NOMO-1 treated with dmso at 0.1 percent for 144 hours (cell line): ENCODE data around the gene PCYT1B.

Source experiments
- DNase-seq: peaks from one replicate; lab custom pipeline; 2025; ENCODE audit not compliant: unreplicated experiment; lab: John Stamatoyannopoulos, UW

Gene PCYT1B

DNA sequence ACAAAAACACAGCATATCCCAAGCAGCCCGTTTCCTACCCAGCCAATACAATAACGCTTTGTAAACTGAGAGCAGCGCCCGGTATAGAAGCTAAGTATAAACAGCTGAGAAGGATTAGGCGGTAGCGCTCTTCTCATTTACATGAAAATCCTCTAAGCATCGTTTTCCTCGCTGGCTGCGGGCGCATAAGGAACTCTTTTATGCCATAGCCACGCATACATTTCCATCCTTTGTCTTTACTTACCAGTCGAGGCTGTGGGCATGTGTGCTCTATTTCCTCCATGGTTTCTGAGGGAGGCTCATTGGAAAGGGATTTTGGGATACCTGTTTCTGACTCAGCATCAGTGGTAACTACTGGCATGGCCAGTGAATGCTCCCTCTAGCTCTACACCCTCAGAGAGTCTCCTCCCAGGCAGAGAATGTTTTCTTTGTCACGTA lies 383 bp downstream of the PCYT1B start:
- no peak for DNase-seq

DNA sequence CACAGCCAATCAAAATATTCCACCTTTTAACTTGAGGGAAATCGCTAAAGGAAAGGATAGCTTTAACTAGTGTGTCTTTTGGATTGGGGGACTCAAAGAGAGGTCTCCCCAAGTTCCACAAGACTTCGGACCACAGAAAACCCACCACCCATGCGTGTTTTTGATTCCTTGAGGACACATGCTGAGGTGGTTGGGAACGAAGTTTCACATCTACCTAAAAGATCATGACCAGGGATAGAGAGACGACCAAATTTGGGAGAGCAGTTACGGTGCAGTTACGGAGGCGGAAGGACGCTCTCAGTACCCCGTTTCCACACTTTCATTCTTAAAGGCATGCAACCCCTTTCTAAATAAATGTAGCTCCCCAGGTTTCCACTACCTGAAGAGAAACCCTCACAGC lies 1.1 kb downstream of the PCYT1B start:
- no peak for DNase-seq

DNA sequence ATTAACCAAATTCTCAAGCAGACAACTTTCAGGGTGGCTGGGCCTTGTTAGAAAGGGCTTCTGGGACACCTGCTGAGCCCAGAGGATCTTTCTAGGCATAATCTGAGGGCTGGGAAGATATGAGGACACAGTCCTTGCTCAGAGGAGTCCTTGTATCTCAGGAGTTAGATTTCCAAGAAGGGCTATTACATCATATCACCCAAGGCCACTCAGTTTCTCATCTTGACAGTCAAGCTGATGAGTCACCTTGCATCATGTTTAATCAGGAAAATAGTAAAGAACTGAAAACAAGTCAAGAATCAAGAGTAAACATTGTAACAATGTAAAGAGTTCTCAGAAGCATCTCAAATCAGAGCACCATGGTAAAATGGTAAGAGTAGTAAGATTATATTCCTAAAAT lies 4.0 kb downstream of the PCYT1B start:
- DNase-seq: no peak

DNA sequence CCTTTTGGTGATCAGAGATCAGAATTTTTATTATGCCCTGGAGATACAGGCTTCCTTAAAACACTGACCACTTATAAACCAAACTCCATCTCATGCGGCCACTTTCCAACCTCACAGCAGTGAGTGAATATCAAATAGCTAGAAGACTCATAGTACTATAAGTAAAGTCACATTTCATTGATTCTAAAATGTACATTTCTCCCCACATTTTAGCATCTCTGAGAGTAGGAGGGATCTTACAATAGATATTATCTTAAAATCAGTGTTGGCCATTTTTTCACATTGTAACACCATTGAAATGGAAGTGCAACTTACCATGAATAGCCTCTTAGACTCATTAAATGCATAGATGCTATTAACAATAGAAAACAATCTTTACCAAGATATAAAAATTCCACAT lies 17.4 kb downstream of the PCYT1B start:
- DNase-seq: no peak

DNA sequence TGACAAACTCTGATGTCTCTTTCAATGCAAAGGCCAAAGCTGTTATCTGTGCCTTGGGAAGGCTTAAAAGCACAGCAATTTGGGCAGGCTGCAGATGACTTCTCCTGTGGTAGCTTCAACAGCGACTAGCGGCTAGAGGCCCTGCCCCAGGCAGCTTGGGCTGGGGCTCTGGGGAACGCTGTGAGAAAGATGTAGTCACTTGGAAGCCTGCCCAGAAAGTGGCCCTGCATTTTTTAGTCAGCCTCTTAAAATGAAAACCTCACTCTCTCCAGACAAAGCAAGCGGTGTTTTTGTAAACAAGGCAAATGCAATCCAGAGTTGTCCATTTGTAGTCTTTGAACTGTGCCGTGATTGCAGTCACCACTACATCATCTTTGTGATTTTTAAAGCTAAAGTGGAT lies 27.5 kb downstream of the PCYT1B start:
- DNase-seq: no peak

DNA sequence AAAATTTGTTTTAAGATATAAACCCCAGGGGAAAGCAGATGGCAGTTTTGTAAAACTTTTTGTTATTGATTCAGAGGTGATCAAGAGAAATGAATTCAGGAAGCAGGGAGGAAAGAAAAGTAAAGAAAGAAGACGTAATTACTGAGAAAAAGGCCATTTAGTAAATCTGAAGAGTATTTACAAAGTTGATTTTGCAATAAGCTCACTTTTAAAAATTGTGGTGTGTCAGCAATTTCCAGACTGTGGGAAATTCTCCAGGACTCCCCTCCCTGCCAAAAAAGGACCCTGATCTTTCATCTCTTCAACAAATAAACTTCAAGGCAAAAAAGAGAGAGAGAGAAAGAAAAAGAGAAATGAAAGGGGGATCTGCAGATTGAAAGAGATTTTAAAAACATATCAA lies 36.6 kb downstream of the PCYT1B start:
- DNase-seq: no peak

DNA sequence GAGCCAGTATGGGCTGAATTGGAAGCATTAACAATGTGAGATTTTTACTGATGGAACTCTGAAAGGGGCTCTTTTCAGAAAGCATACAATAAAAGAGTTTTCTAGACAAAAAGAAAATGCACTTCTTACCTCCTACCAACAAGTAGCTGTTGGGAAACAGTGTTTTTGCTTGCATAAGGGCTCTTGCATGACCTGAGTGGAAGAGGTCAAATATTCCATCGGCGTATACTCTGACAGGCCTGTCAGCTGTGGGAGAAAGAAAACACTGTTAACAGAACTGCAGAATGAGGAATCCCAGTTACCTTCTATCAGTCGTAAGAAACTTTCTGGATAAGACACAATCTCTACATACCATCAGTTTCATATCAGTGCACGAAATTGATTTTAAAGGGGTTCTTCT lies 39.5 kb downstream of the PCYT1B start:
- no peak for DNase-seq

DNA sequence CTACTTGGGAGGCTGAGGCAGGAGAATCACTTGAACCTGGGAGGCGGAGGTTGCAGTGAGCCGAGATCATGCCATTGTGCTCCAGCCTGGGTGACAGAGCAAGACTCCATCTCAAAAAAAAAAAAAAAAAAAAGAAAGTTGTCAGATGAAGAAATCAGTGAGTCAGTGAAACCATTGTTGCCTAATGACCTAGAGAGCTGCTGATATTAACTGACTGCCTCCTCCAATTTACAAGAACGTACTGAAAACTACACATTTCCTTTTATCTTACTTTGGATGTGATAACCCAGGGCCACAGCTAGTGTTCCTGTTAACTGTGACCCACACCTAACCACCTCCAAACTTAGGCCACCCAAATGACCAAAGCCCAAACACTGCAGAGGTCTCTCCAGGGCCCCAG lies 41.2 kb downstream of the PCYT1B start:
- peak; percentile 31 for DNase-seq

DNA sequence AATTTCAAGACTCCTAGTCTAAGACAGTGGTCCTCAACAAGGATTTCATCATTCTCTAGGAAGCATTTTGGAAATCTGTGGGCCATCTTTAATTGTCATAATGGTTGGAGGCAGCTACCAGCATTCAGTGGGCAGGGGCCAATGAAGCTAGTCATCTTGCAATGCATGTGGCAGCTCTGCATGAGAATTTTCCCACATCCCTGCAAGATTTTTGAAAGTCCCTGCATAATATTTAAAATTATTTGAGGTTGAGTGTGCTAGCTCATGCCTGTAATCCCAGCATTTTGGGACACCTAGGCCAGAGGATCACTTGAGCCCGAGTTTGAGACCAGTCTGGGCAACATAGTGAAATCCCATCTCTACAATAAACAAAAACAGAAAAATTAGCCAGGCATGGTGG lies 44.0 kb downstream of the PCYT1B start:
- DNase-seq: no peak

DNA sequence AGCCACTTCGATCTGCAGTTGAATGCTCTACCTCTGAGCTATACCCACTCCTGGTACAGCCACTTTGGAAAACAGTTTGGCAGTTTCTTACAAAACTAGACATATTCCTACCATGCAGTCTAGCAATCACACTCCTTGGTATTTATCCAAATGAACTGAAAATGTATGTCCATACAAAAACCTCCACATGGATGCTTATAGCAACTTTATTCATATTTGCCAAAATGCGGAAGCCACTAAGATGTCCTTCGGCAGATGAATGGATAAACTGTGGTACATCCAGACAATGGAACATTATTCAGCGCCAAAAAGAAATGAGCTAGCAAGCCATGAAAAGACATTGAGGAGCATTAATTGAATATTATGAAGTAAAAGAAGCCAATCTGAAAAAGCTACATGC lies 45.3 kb downstream of the PCYT1B start:
- no peak for DNase-seq

DNA sequence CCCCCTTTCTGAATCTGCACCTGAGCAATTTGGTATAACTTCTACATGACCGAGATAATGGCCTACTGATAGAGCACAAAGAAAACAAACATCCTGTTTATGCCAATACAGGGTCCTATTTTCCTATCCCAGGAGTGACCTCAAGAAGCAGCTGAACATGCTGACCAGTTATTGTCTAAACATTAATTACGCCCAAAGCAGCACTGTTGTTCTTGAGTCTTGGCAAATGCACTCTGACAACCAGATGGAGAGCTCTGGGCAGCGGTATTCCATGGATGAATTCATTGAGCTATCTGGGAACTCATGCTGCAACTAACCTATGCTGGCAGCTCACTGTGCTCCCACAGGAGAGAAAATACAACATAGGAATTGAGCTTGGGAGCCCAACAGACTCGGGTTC lies 52.6 kb downstream of the PCYT1B start:
- no peak for DNase-seq

DNA sequence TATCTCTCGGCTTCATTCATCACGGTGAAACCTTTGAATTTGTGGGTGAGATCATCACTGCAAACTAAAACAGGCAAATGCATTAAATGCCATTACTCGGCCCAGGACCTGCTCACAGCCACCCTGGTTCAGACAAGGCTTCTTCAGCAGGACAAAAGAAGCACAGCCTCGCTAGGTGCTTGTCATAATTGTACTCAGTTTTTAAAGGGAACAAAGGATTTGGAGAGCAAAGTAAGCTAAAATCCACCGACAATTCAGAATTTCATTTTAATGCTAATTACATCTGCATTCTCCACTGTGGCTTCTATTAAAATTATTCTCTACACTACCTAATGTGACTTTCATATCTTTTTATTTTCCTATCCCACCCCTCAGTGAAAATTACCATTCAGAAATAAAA lies 57.0 kb downstream of the PCYT1B start:
- no peak for DNase-seq

DNA sequence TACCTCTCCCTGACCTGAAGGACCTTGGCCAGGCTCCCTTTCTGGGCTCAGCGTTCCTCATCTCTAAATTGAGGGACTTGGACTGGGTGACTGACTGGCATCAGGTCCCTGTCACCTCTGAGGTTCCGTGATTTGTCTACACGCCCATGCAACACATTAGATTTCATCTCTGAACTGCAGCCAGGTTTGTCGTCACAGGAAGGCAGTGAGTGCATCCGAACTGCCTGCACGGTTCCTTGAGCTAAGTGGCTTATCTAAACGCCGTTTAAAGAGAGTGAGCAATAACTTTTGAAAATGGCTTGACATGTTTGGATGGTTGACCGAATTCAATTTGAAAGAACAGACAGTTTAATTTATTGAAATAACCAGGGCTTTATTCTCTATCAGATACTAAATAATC lies 70.1 kb downstream of the PCYT1B start:
- DNase-seq: no peak

DNA sequence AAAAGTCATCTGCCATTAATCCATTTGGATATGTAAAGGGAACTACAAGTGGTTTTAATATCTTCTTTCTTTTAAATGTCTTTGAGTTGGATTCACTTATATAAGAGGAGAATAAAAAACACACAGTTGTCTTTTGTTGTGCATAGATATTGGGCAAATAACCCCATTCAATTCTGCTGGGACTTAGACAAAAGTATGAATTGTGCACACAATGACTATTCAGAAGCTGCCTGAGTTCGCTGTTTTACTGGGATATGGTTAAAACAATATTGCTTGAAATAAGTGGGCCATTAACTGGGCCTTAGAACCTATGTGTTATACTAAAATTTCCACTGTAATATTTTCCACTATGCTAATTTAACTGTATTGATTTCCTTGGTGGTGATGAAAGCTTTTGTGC lies 71.7 kb downstream of the PCYT1B start:
- no peak for DNase-seq

DNA sequence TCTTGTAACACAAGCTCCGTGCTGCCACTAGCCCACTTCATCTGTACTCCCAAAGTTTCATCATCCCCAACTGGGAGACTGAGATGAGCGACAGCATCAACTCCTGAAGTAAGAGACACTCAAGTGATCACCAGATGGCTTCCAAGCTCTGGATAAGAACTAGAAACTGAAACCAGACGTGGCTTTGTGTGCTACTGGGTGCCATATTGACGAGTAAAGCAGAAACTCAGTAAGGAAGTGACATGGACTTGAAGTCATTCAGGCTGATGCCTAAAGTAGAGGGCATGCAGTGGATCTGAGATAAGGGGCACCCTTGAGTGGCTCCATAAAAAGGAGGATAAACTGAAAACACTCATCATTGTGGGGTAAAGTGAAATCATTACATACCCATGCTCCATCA lies 72.4 kb downstream of the PCYT1B start:
- DNase-seq: no peak

DNA sequence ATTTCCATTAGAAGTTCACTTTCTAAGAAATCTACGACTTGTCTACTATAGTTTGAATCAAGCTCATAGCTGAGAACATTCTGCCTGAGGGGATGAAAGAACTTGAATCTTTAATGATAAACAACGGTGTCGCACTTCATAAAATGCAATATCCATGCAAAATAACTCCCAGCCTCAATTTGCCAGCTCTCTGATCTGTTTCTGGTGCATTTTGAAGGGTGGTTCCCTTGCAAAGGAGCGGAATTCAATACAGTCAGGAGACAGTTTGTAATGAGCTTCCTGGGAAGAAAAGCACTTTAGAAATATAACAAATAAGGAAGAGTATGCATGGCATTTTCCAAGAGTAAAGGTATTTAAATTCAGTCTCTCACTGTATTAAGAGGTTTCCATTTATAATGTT lies 80.0 kb downstream of the PCYT1B start:
- DNase-seq: no peak

DNA sequence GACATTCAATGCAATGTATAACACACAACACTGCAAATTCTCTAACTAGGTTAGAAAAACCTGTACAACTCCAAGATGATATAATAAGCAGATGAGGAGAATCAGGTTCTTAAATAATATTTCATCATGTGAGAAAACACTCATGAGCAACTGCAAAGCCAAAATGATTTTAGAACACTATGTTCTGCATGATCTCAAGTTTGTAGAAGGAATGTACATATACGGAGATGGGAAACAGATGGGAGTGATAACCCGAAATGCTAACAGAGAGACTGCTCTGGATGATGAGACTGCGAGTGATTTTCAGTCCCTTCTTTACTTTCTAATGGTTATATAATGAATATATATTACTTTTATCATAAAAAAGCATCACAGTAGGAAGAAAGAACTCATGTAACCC lies 80.9 kb downstream of the PCYT1B start:
- no peak for DNase-seq

DNA sequence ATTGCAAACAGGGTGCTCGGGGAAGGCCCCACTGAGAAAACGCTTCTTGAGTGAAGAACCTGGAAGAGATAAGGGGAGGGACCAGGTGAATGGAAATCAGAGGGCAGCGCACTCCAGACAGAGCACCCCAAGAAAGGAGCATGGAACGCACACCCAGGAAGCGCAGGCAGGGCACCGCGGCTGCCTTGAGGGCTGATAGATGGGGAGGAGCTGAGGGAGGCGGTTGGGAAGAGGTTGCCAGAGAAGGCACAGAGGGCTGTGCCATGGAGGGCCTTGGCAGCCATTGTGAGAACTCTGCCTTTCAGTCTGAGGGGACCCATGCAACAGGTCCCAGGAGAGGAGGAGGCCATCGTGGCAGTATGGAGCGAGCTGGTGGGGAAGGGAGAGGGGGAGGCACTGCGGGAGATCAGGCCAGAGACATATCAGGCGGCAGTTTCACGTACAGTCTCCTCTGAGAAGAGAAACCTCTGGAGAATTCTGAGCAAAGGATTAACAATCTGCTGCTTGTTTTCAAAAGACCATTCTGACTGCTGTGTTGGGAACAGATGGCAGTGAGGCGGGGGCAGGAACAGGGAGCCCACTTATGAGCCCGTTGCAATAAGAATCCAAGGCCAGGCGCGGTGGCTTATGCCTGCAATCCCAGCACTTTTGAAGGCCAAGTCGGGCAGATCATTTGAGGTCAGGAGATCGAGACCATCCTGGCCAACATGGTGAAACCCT lies 83.7 kb downstream of the PCYT1B start:
- no peak for DNase-seq

DNA sequence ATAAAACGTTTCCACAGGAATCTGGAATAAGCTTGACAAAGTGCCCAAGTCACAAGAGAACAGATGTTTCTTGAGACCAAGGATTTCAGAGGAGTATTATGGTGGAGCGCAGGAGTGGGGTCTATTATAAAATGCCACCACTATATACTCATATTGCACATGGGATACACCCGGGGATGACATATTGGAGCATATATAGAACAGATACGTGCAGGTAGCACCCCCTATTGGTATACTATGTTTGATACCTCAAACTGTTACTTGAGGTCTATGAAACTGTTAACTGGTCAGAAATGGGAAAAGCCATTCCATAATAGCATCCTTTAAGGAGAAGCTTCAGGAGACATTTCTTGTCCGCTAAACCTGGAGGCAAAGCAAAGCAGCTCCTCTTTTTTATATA lies 86.0 kb downstream of the PCYT1B start:
- no peak for DNase-seq

DNA sequence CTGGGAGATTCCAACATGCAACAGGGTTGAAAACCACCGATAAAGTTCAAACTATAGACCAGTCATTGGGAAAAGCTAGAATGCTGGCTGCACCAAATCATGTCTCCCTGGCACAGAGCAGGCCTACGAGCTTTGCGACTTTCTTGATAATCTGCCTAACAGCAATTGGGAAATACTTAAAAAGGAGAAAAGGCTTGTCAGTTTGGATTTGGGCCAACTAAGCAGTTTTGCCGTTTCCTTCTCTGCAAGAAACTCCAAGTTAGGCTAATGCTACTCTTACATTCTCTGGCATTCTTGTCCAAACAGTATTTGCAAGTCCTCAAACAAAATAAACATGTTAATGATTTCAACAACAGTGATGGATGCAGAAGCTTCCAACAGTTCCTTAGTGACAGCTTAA lies 94.1 kb downstream of the PCYT1B start:
- no peak for DNase-seq

DNA sequence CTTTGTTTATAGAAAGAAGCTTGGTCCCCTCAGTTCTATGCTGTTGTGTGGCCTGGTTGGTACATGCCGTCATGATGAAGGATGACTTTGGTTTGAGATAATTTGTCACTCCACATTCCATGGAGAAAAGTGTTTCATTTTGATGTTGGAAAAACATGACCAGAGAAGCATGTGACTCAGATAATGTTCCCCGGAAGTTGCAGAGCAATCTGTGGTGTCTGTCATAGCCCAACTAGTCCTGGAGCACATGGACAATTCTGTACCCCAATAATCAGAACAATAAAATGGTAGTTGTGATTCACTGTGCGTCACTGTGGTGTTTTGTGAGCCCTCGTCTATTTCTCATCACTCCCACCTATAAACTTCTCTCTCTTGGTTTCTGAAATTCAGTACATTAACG lies 97.0 kb downstream of the PCYT1B start:
- no peak for DNase-seq

DNA sequence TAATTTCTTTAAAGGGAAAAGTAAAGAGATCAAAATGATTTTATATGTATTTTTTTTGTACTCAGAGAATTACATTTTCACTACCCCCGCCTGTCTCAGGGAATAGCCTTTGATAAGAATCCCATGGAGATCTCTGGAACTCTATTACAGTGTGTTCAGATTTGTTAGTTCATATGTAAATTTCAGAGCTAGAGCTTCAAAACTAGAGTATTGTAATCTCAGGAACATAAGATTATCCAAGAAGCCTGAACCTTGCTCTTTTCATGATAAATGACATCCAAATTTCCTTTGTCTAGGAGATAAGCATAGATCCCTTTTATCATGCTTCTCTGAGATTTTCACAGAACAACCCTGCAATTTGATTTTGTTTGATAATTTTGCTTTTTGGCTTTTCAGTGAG lies 99.2 kb downstream of the PCYT1B start:
- DNase-seq: no peak

DNA sequence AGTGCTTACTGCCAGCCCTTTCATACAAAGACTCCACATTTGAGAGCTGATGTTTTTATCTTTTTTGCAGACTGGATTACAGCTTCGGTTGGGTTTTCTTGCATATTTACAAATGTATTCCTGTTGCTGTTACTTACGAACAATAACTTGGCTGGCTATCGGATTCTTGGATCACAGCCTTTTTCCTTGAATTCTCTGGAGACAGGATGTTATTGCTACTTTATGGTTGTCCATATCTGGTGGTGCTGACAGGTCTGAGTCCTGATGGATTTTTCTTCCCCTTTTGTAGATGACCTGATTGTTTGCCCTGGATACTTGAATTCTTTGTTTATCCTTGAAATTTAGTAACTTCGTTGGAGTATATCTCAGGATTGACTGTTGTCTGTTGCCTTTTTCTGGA lies 104.4 kb downstream of the PCYT1B start:
- no peak for DNase-seq

DNA sequence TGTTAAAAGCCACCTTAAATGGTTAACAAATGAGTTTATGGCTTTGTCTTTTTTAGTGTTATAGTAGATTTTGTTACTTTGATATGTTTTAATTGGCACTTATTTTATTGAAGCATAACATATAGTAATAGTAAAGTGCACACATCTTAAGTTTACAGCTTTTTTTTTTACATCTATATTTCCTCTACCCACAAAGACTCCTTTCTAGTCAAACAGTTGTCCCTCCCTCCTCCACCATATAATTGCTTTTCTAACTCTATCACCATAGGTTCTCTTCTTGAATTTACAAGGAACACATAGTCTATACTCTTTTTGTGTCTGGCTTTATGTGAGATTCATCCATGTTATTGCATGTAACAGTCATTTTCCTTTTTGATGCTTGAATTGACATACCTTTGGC lies 110.6 kb downstream of the PCYT1B start:
- no peak for DNase-seq
